Measurements from ENCODE around the gene SLC25A14. TPM values are rescaled to one million over a fixed set of nuclear protein-coding genes. Genes with fewer than 3 reads are reported as not detected.
"Not testable (repeated sequence)": the region's sequence is repeated elsewhere in the genome, so short reads cannot be mapped to it uniquely, and the experiment has no call there.

Gene SLC25A14
- total and polyA plus RNA-seq, 2 donors (not counting 1 experiment from before 2014, with no cell fraction given) = 11.2 to 15.2 TPM

- no peaks in the 10 kb centered on the region for H3K27me3 ChIP-seq (ENCODE audit: control insufficient read depth, insufficient read depth, low read length)
- H4K20me1 ChIP-seq (ENCODE audit: control insufficient read depth, extremely low read depth, insufficient read depth, low read length) = no peaks in the 10 kb centered on the region
- no peak overlapping the region for H3K4me2 ChIP-seq (ENCODE audit: extremely low read depth, insufficient read depth, low read length)
- TF ChIP-seq CTCF (conservative IDR thresholded peaks at IDR 0.05 in 1 of 2, IDR thresholded peaks at IDR 0.05 in 1 of 2; ENCODE audit: low read depth in 1 of 2, low read length in 2 of 2) (no peak), EZH2 (IDR thresholded peaks at IDR 0.05; ENCODE audit: low read length, missing control alignments) (no peak)
- no peak overlapping the region for H2AFZ ChIP-seq (ENCODE audit: low read length)
- no peak overlapping the region for H3K9ac ChIP-seq (ENCODE audit: insufficient read depth, low read length)
- no peaks in the 10 kb centered on the region for H3K9me3 ChIP-seq (ENCODE audit: control insufficient read depth, insufficient read depth, low read depth, low read length)
- H3K27ac ChIP-seq (ENCODE audit: insufficient read depth, low read length) = no peak overlapping the region
- H3K4me3 ChIP-seq (replicated peaks in 1 of 4; ENCODE audit: control extremely low read depth in 1 of 4, insufficient read depth in 1 of 4, low read depth in 3 of 4, low read length in 4 of 4) = no peak overlapping the region
- no peaks in the 10 kb centered on the region for H3K79me2 ChIP-seq (ENCODE audit: control insufficient read depth, insufficient read depth, low read length)
- no peaks in the 10 kb centered on the region for H3K36me3 ChIP-seq (ENCODE audit: control insufficient read depth, insufficient read depth, low read length)
- no peak for DNase-seq (ENCODE audit: low read depth in 2 of 2)
- no peaks in the 10 kb centered on the region for H3K4me1 ChIP-seq (ENCODE audit: control insufficient read depth, extremely low read depth, insufficient read depth, low read length)
These were observed 9.6 kb upstream of the SLC25A14 start for GRCh38 chrX:130330146-130330545.

- H3K27ac ChIP-seq (ENCODE audit: insufficient read depth, low read length) = no peak overlapping the region
- TF ChIP-seq EZH2 (IDR thresholded peaks at IDR 0.05; ENCODE audit: low read length, missing control alignments) (no peak), CTCF (conservative IDR thresholded peaks at IDR 0.05 in 1 of 2, IDR thresholded peaks at IDR 0.05 in 1 of 2; ENCODE audit: low read depth in 1 of 2, low read length in 2 of 2) (peak; percentile 44 to 58)
- no peaks in the 10 kb centered on the region for H3K79me2 ChIP-seq (ENCODE audit: control insufficient read depth, insufficient read depth, low read length)
- H3K9me3 ChIP-seq (ENCODE audit: control insufficient read depth, insufficient read depth, low read depth, low read length) = no peaks in the 10 kb centered on the region
- peak; percentile 47 for DNase-seq (ENCODE audit: low read depth in 2 of 2)
- H3K4me3 ChIP-seq (replicated peaks in 1 of 4; ENCODE audit: control extremely low read depth in 1 of 4, insufficient read depth in 1 of 4, low read depth in 3 of 4, low read length in 4 of 4) = no peak overlapping the region
- no peaks in the 10 kb centered on the region for H4K20me1 ChIP-seq (ENCODE audit: control insufficient read depth, extremely low read depth, insufficient read depth, low read length)
- H3K9ac ChIP-seq (ENCODE audit: insufficient read depth, low read length) = no peak overlapping the region
- H3K4me2 ChIP-seq (ENCODE audit: extremely low read depth, insufficient read depth, low read length) = no peak overlapping the region
- H2AFZ ChIP-seq (ENCODE audit: low read length) = no peak overlapping the region
- H3K36me3 ChIP-seq (ENCODE audit: control insufficient read depth, insufficient read depth, low read length) = no peaks in the 10 kb centered on the region
- no peaks in the 10 kb centered on the region for H3K27me3 ChIP-seq (ENCODE audit: control insufficient read depth, insufficient read depth, low read length)
- no peaks in the 10 kb centered on the region for H3K4me1 ChIP-seq (ENCODE audit: control insufficient read depth, extremely low read depth, insufficient read depth, low read length)
These were observed 9.0 kb upstream of the SLC25A14 start for GRCh38 chrX:130330706-130331105.

- Histone ChIP-seq H3K27me3 (ENCODE audit: control insufficient read depth, insufficient read depth, low read length) (no peaks in the 10 kb centered on the region), H3K79me2 (ENCODE audit: control insufficient read depth, insufficient read depth, low read length) (no peaks in the 10 kb centered on the region), H3K36me3 (ENCODE audit: control insufficient read depth, insufficient read depth, low read length) (no peaks in the 10 kb centered on the region), H2AFZ (ENCODE audit: low read length) (no peak overlapping the region), H4K20me1 (ENCODE audit: control insufficient read depth, extremely low read depth, insufficient read depth, low read length) (no peaks in the 10 kb centered on the region), H3K4me2 (ENCODE audit: extremely low read depth, insufficient read depth, low read length) (no peak overlapping the region), H3K4me3 (replicated peaks in 1 of 4; ENCODE audit: control extremely low read depth in 1 of 4, insufficient read depth in 1 of 4, low read depth in 3 of 4, low read length in 4 of 4) (no peak overlapping the region), H3K27ac (ENCODE audit: insufficient read depth, low read length) (no peak overlapping the region), H3K4me1 (ENCODE audit: control insufficient read depth, extremely low read depth, insufficient read depth, low read length) (no peaks in the 10 kb centered on the region), H3K9me3 (ENCODE audit: control insufficient read depth, insufficient read depth, low read depth, low read length) (no peaks in the 10 kb centered on the region), H3K9ac (ENCODE audit: insufficient read depth, low read length) (no peak overlapping the region)
- no peak for DNase-seq (ENCODE audit: low read depth in 2 of 2)
- TF ChIP-seq CTCF (conservative IDR thresholded peaks at IDR 0.05 in 1 of 2, IDR thresholded peaks at IDR 0.05 in 1 of 2; ENCODE audit: low read depth in 1 of 2, low read length in 2 of 2) (no peak), EZH2 (IDR thresholded peaks at IDR 0.05; ENCODE audit: low read length, missing control alignments) (no peak)
These were observed 3.2 kb upstream of the SLC25A14 start for GRCh38 chrX:130336531-130336930.

- Histone ChIP-seq H3K4me3 (replicated peaks in 1 of 4; ENCODE audit: control extremely low read depth in 1 of 4, insufficient read depth in 1 of 4, low read depth in 3 of 4, low read length in 4 of 4) (peak overlapping the region in 1 of 4 experiments; percentile 76), H3K4me2 (ENCODE audit: extremely low read depth, insufficient read depth, low read length) (peak overlapping the region; percentile 35)
- not testable (repeated sequence) for H3K4me1 ChIP-seq (ENCODE audit: control insufficient read depth, extremely low read depth, insufficient read depth, low read length); H3K36me3 ChIP-seq (ENCODE audit: control insufficient read depth, insufficient read depth, low read length); H3K9ac ChIP-seq (ENCODE audit: insufficient read depth, low read length); H3K27ac ChIP-seq (ENCODE audit: insufficient read depth, low read length); H3K27me3 ChIP-seq (ENCODE audit: control insufficient read depth, insufficient read depth, low read length); H3K79me2 ChIP-seq (ENCODE audit: control insufficient read depth, insufficient read depth, low read length); H2AFZ ChIP-seq (ENCODE audit: low read length); H4K20me1 ChIP-seq (ENCODE audit: control insufficient read depth, extremely low read depth, insufficient read depth, low read length); H3K9me3 ChIP-seq (ENCODE audit: control insufficient read depth, insufficient read depth, low read depth, low read length); DNase-seq (ENCODE audit: low read depth in 2 of 2)
These were observed 850 bp upstream of the SLC25A14 start for GRCh38 chrX:130338869-130339268.

Data from fibroblast of lung (primary cell).